ENCODE measurements around the gene CRYBB3.

CRYBB3 gene

DNA sequence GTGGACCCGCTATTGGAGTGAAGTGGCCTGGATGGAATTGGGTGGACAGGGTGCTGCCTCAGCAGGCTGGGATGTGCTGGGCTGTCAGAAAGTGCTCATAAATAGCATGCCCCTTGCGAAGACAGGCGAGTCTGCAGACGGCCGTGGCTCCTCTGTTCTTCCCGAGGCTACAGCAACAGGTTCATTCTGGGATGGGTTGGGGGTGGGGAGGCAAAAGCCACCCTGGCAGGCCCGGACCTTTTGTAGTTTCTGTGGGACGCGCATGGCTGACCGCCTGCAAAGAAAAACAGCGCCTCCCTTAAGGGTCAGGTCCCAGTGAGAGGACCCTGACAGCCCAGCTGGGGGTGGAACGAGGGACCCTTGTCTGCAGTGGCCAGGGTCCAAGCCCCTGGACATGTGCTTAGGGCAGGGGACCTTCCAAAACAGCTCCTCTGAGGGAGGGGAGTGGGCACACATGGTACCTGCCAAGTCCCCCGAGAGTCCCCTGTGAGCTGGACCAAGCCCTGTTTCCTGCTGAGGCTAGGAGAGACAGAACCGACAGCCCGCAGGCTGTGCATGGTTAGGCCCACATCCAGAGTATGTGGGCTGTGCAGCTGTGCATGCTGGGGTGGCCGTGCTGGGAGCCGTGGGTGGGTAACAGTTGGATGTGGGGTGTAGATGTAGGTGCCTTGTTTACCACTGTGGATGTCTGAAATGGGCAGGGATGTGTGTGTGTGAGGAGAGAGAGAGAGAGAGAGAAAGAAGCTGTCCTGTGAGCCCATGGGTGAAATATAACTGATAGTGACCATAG lies at the start of gene CRYBB3:
Gene CRYBB3, plus strand, starts transcription at position 128 of the 790 bp plus-strand sequence. CDS start 1,539 bp downstream, outside the sequence.
- no peak for DNase-seq

DNA sequence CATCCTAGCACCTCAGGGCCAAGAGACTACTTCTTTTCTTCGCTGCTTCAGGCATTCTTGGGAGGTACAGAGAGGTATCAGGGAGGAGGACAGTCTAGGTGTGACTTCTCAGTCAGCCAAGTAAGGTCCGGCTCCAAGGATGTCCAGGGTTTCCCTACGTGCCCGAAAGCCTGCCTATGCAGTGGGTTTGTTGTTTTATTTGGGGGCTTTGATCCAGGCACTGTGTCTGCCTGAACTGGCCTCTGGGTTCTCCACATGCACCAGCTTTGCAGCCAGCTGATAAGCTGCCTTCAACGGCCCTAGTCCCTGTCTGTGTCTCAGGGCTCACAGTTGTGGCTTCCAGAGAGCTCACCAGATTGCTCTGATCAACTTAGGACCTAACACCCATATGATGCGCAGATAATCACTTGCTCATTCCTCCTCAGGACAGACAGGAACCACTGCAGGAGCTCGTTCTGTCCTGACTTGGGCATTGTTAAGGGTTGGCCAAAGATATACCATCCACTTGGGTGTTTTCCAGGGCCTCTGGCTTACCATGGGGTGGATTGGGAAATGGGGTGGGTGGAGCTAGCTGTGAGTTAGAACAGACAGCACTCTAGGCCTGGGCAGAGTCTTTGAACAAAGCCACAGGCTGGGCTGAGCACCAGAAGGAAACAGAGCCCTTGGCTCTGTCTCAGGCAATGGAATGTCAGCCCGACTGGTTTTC lies 45.5 kb upstream of the CRYBB3 start:
- DNase-seq: peak; percentile 77

DNA sequence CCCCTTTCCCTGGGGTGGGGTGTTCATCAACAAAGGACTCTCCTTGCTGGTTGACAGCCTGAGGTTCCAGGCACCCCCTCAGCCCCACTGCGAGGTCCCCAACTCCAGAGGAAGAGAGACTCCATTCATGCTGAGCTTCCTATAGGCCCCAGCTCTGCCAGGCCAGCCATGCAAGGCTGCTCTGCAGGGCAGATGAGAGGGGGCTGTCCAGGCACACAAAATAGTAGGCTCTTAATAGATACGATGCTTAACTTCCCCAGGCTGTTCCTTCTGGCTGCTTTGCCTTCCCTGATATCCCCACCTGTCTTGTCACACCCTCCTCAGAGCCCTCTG lies 45.0 kb upstream of the CRYBB3 start:
- DNase-seq: peak; percentile 17

DNA sequence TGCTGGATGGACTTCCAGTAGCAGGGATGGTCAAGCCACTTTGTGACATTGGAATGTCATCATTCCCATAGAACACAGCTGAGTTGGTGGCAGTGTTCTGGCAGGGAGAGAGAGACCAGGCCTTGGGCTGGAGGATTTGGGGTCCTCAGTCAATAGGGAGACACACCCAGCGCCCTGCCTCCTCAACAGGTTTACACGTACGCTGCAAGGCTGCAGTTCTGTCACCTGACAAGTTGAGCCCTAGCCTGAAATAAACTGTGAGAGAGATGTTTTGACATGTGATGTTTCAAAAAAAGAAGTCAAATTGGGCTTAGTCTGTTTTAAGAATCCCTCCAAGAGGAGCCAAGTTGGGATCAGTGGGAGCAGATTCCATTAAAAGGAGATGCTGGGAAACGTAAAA lies 42.9 kb upstream of the CRYBB3 start:
- DNase-seq: no peak

DNA sequence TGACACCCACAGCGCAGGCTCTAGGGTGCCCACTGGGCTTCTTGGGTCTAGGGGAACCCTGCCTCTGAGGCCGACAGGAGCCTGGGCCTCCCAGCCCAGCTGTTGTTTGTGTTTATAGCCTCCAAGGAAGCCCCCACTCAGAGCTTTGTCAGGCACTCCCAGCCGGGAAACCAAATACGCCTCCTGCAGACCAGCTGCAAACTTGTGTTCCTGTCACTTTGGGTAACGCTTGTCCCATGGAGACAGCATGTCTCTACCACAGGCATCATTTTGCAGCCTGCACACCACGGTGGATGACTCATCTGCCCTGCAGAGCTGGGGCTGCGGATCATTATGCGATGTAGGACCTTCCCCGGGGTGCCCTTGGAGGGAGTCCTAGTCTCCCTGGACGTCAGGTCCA lies 40.6 kb upstream of the CRYBB3 start:
- peak; percentile 76 for DNase-seq

DNA sequence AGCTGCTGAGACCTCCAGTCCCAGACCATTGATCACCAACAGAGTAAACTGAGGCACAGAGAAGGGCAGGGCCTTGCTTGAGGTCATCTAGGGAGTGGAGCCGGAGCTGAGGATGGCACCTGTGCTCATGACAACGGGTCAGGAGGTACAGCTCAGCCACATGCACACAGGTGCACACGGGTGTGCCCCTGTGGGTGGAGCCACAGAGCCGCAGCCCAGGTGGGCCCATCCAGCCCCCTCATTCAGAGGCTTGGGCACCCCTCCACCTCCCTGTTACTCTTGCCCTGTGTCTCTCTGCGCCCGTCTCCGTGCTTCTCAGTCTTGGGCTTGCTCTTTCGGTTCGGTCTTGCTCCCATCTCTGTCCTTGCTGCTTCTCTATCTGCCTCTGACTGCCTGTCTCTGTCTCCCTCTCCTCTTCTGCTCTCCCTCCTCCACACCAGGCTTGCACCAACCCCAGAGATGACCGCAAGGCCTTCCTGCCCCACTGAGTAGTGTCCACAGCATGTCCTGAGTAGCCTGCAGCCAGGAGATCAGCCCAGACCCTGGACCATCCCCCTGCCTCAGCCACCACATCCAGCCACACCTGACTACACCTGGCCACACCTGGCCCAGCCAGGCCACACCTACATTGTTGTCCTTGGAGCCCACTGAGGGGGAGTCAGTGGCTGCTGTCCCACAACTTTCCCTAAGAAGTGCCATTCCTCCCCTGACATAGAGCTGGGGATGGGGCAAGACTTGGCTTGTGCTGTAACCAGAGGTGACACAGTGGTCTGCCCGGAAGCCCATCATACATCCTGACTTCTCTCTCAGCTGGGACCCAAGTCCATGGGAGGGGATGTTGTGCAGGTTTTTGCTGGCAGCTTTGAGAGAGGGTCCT lies 39.3 kb upstream of the CRYBB3 start:
- no peak for DNase-seq

DNA sequence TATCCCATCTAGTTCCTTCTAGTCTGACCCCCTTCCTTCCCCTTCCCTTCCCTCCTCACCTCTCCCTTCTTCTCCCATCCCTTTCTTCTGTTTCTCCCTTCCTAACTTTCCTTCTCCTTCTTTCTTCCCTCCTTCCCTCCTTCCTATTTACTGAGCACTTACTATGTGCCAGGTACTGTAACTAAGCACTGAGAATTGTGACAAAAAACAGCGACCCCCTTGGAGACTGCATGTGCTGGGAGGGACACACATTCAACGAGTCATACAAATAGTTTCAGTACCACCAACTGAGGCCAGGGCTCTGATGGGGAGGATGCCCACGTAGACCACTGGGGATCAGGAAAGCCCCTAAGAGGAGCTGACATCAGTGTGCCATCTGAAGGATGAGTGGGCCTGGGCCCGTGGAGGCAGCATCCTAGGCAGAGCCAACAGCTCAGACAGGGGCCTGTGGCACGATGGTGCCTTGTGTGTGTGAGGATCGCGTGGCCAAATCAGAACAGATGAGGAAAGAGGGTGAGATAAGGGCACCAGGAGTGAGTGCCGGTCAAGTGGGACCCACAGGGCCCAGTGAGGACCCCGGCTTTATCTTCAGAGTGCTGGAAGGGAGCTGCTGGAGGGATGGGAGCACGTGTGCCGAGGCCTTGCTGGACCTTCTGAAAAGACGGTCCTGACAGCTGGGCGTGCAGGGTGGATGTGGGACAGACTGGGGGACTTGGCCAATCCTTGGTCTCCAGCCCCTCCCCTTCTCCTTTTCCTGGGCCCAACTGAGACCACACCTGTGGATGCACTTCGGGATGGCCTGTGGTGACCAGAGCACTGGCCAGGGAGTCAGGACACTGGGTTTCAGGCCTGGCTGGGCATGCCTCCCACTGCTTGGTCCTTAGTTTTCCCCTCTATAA lies 38.4 kb upstream of the CRYBB3 start:
- DNase-seq: no peak

DNA sequence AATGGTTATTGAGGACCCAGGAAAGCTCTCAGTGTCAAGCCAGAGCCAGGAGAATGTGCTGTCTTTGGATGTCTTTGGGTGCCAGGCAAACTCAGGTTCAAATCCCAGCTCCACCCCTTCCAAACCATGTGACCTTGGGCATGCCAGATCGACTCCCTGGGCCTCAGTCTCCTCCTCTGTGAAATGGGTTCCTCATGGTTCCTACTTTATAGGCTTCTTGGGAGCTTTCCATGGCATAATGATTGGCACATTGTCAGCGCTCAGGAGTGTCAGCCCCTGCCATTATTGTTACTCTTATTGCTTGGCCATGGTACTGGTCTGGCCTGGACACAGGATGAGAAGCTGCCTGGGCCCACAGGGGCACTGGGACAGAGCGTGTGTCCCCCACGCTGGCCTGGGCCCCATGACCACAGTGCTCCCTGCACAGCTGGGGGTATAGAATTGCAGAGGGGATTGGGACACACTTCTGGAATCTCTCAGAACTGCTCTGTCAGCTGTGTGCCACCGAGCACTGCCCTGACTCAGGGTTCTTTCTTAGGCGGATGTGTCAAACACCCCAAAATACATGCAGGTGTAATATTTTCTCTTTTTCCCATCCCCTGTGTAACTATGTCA lies 37.6 kb upstream of the CRYBB3 start:
- DNase-seq: no peak

DNA sequence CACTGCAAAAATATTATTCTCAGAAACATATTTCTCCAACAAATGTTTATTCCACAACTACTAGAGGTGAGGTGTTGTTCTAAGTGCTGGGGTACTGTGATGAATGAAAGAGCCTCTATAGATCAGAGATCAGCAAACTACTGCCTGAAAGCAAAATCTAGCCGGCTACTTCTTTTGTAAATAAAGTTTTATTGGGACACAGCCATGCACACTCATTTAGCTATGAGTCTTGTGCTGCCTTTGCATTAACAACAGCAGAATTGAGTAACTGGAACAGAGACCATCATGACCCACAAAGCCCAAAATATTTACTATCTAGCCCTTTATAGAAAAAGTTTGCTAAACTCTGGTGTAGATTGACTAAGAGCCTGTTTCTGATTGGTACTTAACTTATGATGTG lies 37.1 kb upstream of the CRYBB3 start:
- DNase-seq: no peak

DNA sequence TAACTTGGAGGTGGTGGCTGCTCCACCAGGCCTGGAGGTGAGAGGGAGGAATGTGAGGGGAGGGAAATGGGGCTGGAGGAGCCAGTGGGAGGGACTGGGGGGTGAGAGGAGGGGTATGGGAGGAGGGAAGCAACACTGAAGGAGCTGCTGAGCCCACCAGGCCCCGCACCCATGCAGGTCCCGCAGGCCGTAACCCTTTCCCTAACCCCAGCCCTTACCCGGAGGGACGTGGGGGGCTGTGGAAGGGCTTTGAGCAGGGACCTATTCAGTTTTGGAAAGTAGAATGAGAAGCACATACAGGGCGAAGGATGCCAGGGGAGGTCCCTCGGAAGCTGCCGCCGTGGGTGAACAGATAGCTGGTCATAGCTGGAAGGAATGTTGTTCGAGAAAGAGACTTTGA lies 33.9 kb upstream of the CRYBB3 start:
- DNase-seq: no peak

DNA sequence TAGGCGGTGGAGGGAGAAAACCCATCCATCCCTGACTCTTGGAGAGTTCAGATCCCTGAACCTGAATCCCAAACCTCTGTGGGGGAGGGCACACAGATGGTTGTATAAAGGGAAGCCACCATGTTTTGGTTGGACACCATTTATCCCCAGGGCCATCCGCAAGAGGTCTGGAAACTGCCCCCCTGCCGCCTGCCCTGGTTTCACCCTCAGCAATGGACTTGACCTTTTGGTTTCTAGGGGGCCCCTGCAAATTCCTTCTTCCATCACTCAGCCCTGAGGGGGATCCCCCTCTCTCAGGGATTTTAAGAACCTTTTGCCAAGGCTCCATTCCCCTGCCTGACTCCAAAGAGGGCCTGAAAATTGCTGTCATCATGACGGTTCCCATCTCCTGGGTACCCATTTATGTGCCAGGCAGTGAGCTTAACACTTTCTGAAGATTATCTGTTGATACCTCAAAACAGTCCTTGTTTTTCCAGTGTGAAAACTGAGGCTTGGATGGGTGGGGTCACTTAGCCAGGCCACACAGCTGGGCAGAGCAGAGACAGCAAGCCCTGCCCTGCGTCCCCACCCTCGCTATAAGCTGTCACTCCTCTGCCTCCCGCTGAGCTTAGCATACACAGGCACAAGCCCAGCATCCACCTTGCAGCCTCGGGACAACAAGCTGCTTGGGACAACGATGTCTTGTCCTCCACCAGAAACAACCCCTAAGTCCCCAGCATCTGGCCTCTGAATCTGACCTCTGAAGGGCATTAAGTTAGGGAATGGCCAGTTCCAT lies 33.2 kb upstream of the CRYBB3 start:
- no peak for DNase-seq

DNA sequence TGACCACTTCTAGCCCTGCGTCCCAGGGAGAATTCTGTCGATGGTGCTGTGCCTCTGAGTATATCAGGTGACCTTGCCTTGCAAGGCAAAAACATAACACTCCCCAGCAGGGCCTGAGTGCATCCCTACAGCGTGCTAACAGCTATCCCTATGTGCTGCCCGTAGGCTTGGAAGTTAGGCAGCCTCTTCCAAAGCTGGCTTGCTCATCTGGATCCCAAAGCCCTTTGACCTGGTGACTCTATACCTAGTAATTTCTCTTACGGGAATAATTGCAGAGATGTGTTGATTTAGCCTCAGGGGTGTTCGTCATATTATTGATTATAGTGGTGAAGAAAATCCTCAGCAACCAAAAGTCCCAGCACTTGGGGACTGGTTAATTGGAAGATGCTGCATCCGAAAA lies 32.6 kb upstream of the CRYBB3 start:
- DNase-seq: no peak

DNA sequence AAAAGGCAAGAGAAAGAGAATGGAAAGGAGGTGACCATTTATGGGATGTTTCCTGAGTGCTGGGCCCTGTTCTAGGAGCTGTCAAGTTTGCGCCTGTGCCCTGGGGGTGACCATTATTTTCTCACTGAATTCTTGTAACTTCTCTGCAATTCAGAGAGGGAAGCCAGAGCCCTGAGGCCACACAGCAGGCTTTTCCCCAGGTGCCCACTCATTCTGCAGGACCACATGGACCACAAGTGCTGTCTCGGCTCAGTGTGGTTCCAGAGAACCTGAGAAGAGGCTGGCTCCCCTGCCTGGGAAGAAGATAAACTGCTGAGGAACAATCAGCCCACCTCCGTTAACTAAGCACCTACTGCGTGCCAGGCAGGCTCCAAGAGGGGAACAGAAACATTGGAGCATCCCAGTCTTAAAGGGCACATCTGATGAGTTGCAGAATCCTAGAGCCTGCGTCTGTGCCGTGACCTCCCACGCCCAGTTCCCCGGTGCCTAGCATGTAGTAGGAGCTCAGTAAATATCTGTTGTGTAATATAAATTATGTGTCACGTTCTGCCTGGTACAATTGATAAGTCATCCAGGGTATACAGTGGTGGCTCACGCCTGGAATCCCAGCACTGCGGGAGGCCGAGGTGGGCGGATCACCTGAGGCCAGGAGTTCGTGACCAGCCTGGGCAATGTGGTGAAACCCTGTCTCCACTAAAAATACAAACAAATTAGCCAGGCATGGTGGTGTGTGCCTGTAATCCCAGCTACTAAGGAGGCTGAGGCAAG lies 31.6 kb upstream of the CRYBB3 start:
- no peak for DNase-seq

DNA sequence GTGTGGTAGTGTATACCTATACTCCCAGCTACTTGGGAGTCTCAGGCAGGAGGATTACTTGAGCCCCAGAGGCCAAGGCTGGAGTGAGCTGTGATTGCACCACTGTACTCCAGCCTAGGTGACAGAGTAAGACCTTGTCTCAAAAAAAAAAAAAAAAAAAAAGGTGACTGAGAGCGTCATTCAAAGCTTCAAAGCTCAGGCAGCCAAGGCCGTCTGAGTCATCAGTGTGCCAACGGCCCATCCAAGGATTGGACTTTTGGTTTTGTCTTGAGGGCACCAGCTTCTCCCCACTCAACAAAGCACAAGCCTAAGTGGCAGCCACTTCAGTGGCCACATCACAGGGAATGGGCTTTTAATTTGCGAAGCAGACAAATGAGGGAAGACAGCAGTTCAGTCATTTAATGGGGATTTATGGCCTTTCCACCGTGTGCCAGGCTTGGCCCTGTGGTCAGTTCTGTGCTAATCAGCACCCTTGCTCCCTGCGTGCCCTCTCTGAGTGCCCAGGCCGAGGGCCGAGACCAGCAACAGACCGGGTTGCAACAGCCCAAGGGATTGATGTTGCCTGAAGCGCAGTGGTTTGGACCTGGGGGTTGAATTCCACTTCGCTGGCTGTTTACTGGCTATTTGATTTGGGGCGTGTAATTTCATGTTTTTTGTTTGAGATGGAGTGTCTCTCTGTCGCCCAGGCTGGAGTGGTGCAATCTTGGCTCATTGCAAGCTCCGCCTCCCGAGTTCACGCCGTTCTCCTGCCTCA lies 30.2 kb upstream of the CRYBB3 start:
- DNase-seq: no peak

DNA sequence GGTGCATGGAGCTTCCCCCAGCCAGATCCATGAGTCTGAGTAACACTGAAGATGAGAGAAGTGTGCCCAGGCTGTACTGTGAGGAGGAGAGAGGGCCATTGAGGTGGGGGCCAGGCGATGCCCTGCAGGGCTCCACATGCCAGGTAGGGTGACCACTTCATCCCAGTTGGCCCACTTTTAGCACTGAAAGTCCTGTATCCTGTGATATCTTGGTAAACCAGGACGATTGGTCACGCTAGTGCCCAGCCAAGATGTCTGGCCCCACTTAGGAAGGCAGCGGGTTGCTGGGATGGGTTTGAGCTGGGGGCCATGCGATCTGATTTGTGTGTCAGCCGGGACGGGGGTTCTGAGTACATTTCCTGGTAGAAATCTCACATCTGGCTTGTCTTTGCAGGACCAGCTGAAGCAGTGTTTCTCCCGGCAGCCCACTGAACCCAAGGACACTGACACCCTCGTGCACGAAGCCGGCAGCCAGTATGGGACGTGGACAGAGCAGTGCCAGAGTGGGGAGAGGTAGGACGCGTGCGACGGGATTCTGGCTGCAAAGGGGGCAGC lies 29.2 kb upstream of the CRYBB3 start:
- DNase-seq: no peak

DNA sequence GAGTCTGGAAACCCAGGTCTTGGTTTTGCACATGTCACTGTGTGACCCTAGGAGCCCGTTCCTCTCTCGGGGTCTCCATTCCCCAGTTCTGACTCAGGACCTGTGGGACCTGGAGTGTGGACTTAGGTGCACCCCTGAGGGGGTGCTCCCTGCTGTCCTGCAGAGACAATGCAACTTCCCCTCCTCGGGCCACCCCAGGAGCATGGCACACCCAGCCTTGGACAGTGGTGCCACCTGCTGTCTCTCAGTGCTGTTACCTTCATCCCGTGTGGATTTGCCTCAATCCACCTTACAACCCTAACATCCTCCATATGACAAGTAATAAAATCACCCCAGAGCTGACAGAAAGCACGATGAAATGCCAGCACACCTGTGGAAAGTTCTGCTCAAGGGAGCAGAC lies 27.5 kb upstream of the CRYBB3 start:
- DNase-seq: no peak

DNA sequence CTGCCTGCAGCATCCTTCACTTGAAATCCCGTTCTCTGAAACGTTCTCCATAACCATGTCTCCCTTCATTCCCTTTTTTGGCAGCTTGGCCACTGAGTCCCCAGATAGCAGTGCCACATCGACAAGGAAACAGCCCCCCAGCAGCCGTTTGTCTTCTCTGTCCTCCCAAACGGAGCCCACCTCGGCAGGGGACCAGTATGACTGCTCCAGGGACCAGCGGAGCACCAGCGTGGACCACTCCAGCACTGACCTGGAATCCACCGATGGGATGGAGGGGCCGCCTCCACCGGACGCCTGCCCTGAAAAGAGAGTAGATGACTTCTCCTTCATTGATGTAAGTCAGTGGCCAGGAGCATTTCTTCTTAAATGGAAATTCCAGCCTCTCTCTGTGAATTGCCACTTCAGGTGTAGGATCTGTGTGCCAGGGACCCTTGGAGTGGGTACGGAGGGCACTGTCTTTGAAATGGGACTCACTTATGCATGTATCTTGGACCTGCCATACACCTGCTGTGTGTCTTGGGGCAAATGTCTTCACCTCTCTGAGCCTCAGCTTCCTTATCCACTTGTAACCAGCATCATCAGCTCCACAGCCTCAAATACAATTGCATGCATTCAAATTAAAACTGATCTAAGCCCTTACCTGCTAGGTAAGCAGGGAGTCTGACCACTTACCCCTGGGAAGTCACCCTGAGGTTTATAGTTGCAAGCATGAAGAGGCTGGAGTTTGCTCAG lies 25.3 kb upstream of the CRYBB3 start:
- DNase-seq: no peak

DNA sequence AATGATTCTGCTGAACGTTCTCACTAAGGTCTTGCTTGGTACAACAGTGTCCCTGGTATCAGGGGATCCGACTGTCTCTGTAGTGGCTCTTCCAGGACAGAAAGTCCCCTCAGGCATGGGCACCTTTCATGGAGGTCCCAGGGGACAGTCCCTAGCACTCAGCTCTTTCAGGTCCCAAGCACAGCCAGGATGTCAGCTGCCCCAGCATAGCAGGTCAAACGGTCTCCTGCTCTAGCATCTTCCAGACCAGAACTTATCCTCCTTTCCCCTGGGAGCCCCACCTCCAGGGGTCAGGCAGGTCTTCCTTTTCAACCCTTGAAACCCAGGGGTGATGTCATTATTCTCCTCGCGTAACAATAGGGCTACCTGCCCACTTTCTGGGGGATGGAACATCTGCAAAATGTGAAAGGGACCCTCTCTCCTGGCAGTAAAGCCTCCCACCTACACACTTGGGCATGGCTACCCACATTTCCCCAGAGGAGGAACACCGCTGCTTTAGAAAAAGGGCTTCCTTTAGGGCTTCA lies 24.7 kb upstream of the CRYBB3 start:
- no peak for DNase-seq

Measured in femur (tissue), 1 donor.